Spleen (tissue), 7 donors: Measurements from ENCODE around the gene TNS1.

ENCODE experiments used
- CTCF ChIP-seq, 11 experiments: fragments of 200-600 bp in 7 of 11; fragments of 450-650 bp in 4 of 11; sonication (generic) in 4 of 11; IDR thresholded peaks in 8 of 11; conservative IDR thresholded peaks in 3 of 11; 1 replicate in 7 of 11; 2 replicates in 4 of 11; pipeline versions ENCODE4 v1.4.0 to v1.8.0; 2016 to 2021; ENCODE audit warnings: antibody characterized with exemption in 11 of 11, inconsistent platforms in 4 of 11, mild to moderate bottlenecking in 1 of 11
- POLR2A ChIP-seq, 3 donors: fragments of 450-650 bp; IDR thresholded peaks; one replicate each; pipeline ENCODE4 v1.5.1; 2017; ENCODE audit warnings: antibody characterized with exemption in 3 of 3, mild to moderate bottlenecking in 1 of 3
- donor health status: DM: no; HTN: no; CAD: no; lungs with moderate emphysema.
- donor health status: DM: no; HTN: no; CAD: no.
- donor health status: DM: no; HTN: no; CAD: no.

- TF ChIP-seq POLR2A (IDR thresholded peaks at IDR 0.05) = no peak
- TF ChIP-seq CTCF (IDR thresholded peaks at IDR 0.05 in 8 of 11, conservative IDR thresholded peaks at IDR 0.05 in 3 of 11) = no peak
Observed at GRCh38 chr2:217954051-217954450, 48.7 kb downstream of the TNS1 start.
